Mesenchymal stem cell (in vitro differentiated cells and primary cell): ENCODE data around the gene VWA5B1.

Source experiments
- DNase-seq: peaks from one replicate; pipeline ENCODE4 v3.0.0-alpha.2; 2013
- H2AFZ ChIP-seq: one replicate; pipeline ENCODE4 v1.6.1; 2013; ENCODE audit warnings: low read depth, mild to moderate bottlenecking, control low read depth, inconsistent platforms, low read length, moderate library complexity
- H2AK5ac ChIP-seq: 2 replicates; pipeline ENCODE4 v1.6.1; 2013; ENCODE audit warnings: low read length, moderate library complexity, mild to moderate bottlenecking, inconsistent platforms; ENCODE audit not compliant: severe bottlenecking
- H2BK120ac ChIP-seq: one replicate; pipeline ENCODE4 v1.6.1; 2013; ENCODE audit warnings: low read depth, mild to moderate bottlenecking, inconsistent platforms, low read length, moderate library complexity
- H2BK12ac ChIP-seq, 2 experiments: one replicate each; pipeline ENCODE4 v1.6.1; 2013; ENCODE audit warnings: inconsistent platforms in 2 of 2, low read length in 2 of 2, mild to moderate bottlenecking in 2 of 2, moderate library complexity in 2 of 2, control low read depth in 1 of 2
- H2BK15ac ChIP-seq: one replicate; pipeline ENCODE4 v1.6.1; 2013; ENCODE audit warnings: mild to moderate bottlenecking, low read depth, inconsistent platforms; ENCODE audit not compliant: poor library complexity, severe bottlenecking
- H2BK5ac ChIP-seq: 2 replicates; pipeline ENCODE4 v1.6.1; 2013; ENCODE audit warnings: low read depth, mild to moderate bottlenecking, low read length, control low read depth, inconsistent platforms; ENCODE audit not compliant: poor library complexity, severe bottlenecking
- H3K14ac ChIP-seq, 2 experiments: one replicate each; pipeline ENCODE4 v1.6.1; 2013; ENCODE audit warnings: inconsistent platforms in 2 of 2, low read length in 2 of 2, control low read depth in 1 of 2, mild to moderate bottlenecking in 1 of 2, moderate library complexity in 1 of 2
- H3K18ac ChIP-seq, 2 experiments: one replicate each; pipeline ENCODE4 v1.6.1; 2013; ENCODE audit warnings: inconsistent platforms in 2 of 2, low read length in 2 of 2, control low read depth in 1 of 2, low read depth in 1 of 2, mild to moderate bottlenecking in 1 of 2
- H3K23ac ChIP-seq, 2 experiments: one replicate each; pipeline ENCODE4 v1.6.1; 2013; ENCODE audit warnings: inconsistent platforms in 2 of 2, low read length in 2 of 2, mild to moderate bottlenecking in 2 of 2, moderate library complexity in 2 of 2, control low read depth in 1 of 2
- H3K27ac ChIP-seq: 2 replicates; pipeline ENCODE4 v1.5.1; 2013; ENCODE audit warnings: mild to moderate bottlenecking, moderate library complexity, low read length, control low read depth, inconsistent platforms; ENCODE audit not compliant: poor library complexity, severe bottlenecking
- H3K27me3 ChIP-seq, 2 experiments: 2 replicates each; pipeline versions ENCODE4 v1.6.1 to v1.7.0; 2013; ENCODE audit warnings: low read length in 2 of 2, mild to moderate bottlenecking in 2 of 2, moderate library complexity in 2 of 2, control low read depth in 1 of 2, inconsistent platforms in 1 of 2; ENCODE audit not compliant: control insufficient read depth in 1 of 2, insufficient read depth in 1 of 2
- H3K36me3 ChIP-seq, 2 experiments: 2 replicates each; pipeline versions ENCODE4 v1.6.1 to v1.7.0; 2013; ENCODE audit warnings: low read length in 2 of 2, control low read depth in 1 of 2, inconsistent platforms in 1 of 2, low read depth in 1 of 2, mild to moderate bottlenecking in 1 of 2; ENCODE audit not compliant: insufficient read depth in 2 of 2, control insufficient read depth in 1 of 2
- H3K4ac ChIP-seq, 2 experiments: one replicate each; pipeline ENCODE4 v1.6.1; 2013; ENCODE audit warnings: inconsistent platforms in 2 of 2, low read length in 2 of 2, mild to moderate bottlenecking in 2 of 2, moderate library complexity in 2 of 2, control low read depth in 1 of 2, low read depth in 1 of 2
- H3K4me1 ChIP-seq: 2 replicates; pipeline ENCODE4 v1.6.1; 2013; ENCODE audit warnings: low read depth, low read length, control low read depth; ENCODE audit not compliant: control insufficient read depth, insufficient read depth
- H3K4me2 ChIP-seq: 2 replicates; pipeline ENCODE4 v1.6.1; 2013; ENCODE audit warnings: low read length, mild to moderate bottlenecking, inconsistent platforms; ENCODE audit not compliant: poor library complexity, severe bottlenecking
- H3K4me3 ChIP-seq, 2 experiments: 2 replicates each; pipeline versions ENCODE4 v1.5.1 to v1.7.0; 2013; ENCODE audit warnings: low read length in 2 of 2, mild to moderate bottlenecking in 2 of 2, control low read depth in 1 of 2, low read depth in 1 of 2; ENCODE audit not compliant: insufficient read depth in 1 of 2
- H3K79me1 ChIP-seq: replicated peaks from 2 replicates; pipeline ENCODE4 v1.6.1; 2013; ENCODE audit warnings: mild to moderate bottlenecking, control low read depth, low read length, inconsistent platforms; ENCODE audit not compliant: poor library complexity, severe bottlenecking
- H3K9ac ChIP-seq: 2 replicates; pipeline ENCODE4 v1.7.0; 2013; ENCODE audit warnings: mild to moderate bottlenecking, low read length, moderate library complexity
- H3K9me3 ChIP-seq: 2 replicates; pipeline ENCODE4 v1.7.0; 2013; ENCODE audit warnings: mild to moderate bottlenecking, low read length; ENCODE audit not compliant: control insufficient read depth
- H4K8ac ChIP-seq: one replicate; pipeline ENCODE4 v1.6.1; 2013; ENCODE audit warnings: inconsistent platforms, mild to moderate bottlenecking, low read length, moderate library complexity
- H4K91ac ChIP-seq: one replicate; pipeline ENCODE4 v1.6.1; 2013; ENCODE audit warnings: mild to moderate bottlenecking, low read length, inconsistent platforms
- WGBS: methylation state at CpG from one replicate; pipeline ENCODE4 v1.1.7; 2013; ENCODE audit warnings: mixed read lengths; 5-methylcytosine and 5-hydroxymethylcytosine counted together

The VWA5B1 gene

DNA sequence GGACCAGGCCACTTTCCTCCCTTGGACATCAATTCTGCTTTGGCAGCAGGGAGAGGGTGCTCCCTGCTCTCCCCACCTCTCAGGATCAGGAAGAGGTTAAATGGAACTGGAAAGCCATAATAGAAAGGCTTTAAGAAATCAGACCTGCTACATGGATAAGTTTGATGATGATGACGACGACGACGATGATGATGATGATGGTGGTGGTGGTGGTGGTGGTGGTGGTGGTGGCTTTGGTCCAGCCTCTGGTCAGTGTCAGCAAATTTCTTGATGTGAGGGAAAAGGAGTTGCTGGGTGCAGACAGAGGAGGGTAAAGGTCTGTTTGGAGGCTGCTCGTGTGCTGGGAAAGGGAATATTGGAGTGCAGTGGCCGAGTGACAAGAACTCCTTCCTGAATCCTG, 36.8 kb downstream of the VWA5B1 start:
- Histone ChIP-seq H4K8ac (no peak overlapping the region), H3K36me3 (no peaks in the 10 kb centered on the region), H3K9me3 (no peaks in the 10 kb centered on the region), H3K4me1 (no peaks in the 10 kb centered on the region), H2BK12ac (no peak overlapping the region), H3K27ac (no peak overlapping the region), H3K4me3 (no peak overlapping the region), H3K4me2 (no peak overlapping the region), H2BK5ac (no peak overlapping the region), H3K4ac (no peak overlapping the region), H3K79me1 (no peaks in the 10 kb centered on the region), H2BK120ac (no peak overlapping the region), H3K9ac (no peak overlapping the region), H2AK5ac (no peak overlapping the region), H3K27me3 (peaks cover 44 to 69% of the 10 kb centered on the region in 2 experiments), H2AFZ (no peak overlapping the region), H3K18ac (no peak overlapping the region), H3K23ac (no peak overlapping the region), H4K91ac (no peak overlapping the region), H2BK15ac (no peak overlapping the region), H3K14ac (no peak overlapping the region)
- 86% methylated on average over 4 of the region's 6 CpGs for WGBS
- no peak for DNase-seq

DNA sequence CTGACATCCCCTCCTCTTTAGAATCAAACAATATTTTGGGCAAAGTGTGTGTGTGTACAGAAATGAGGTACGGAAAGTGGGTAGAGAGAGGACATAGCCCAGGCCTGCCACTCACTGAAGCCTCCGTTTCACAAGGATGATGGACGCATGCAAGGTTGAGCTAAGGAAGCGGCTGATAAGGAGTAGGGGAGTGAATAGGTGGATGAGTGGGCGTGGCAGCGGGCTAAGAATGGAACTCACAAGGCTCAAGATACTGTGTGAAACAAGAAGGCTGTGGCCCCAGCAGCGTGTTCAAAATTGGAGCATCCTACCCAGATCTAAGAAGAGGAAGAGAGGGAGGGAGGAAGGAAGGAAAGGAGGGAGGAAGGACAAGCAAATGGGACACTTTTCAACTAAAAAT, 37.5 kb downstream of the VWA5B1 start:
- no peak overlapping the region for H2BK5ac ChIP-seq

DNA sequence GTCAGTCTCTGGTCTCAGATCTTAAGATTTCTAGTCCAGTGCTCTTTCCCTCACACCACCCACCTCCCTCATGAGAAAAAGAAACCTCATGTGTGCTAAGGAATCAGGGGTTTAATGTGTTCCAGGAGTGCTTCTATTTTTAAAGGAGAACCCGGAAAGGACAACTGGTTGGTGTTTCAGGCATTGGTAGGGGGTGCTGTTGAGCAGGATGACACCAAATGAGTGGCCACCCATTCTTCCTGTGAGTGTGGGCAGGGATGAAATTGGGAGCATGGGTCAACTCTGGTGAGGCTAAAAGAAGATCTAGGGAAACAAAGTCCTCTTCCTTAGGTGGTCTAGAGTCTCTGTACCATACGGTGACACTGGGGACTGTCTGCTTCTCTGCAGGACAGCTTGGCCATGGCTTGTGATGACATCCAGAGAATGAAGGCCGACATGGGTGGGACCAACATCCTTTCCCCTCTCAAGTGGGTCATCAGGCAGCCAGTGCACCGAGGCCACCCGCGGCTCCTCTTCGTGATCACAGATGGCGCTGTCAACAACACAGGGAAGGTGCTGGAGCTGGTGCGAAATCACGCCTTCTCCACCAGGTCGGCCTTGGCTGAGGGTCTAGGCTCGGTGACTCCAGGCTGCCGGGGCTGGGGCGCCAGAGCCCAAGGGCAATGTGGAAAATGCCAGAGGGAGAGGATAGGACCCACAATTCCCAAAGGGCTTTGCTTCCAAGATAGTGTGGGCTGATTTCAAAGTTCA, 39.3 kb downstream of the VWA5B1 start:
- Histone ChIP-seq H3K23ac (no peak overlapping the region), H4K8ac (no peak overlapping the region), H4K91ac (no peak overlapping the region), H2AFZ (no peak overlapping the region), H3K18ac (no peak overlapping the region), H3K4ac (no peak overlapping the region), H3K36me3 (no peaks in the 10 kb centered on the region), H3K4me3 (peak overlapping the region in 1 of 2 experiments; percentile 8), H2BK12ac (no peak overlapping the region), H2BK120ac (no peak overlapping the region), H3K27me3 (peaks cover 30 to 63% of the 10 kb centered on the region in 2 experiments), H3K4me2 (no peak overlapping the region), H2BK15ac (no peak overlapping the region), H3K9me3 (no peaks in the 10 kb centered on the region), H2AK5ac (no peak overlapping the region), H3K14ac (no peak overlapping the region), H3K4me1 (no peaks in the 10 kb centered on the region), H3K27ac (no peak overlapping the region), H2BK5ac (no peak overlapping the region), H3K9ac (no peak overlapping the region), H3K79me1 (no peaks in the 10 kb centered on the region)
- WGBS: 87% methylated on average over 14 of the region's 14 CpGs
- DNase-seq: no peak

More for the DNA sequence above, 37.5 kb downstream of the VWA5B1 start:
- Histone ChIP-seq H3K36me3 (no peaks in the 10 kb centered on the region), H2AK5ac (no peak overlapping the region), H2BK15ac (no peak overlapping the region), H2BK12ac (no peak overlapping the region), H3K9me3 (no peaks in the 10 kb centered on the region), H3K4ac (no peak overlapping the region), H2AFZ (no peak overlapping the region), H3K14ac (no peak overlapping the region), H3K18ac (no peak overlapping the region), H3K27ac (no peak overlapping the region), H2BK120ac (no peak overlapping the region), H3K27me3 (peaks cover 37 to 73% of the 10 kb centered on the region in 2 experiments), H3K4me2 (no peak overlapping the region), H3K79me1 (no peaks in the 10 kb centered on the region), H3K23ac (no peak overlapping the region), H3K4me1 (no peaks in the 10 kb centered on the region), H3K4me3 (no peak overlapping the region), H4K8ac (no peak overlapping the region), H4K91ac (no peak overlapping the region), H3K9ac (no peak overlapping the region)
- DNase-seq: no peak
- 84% methylated on average over 7 of the region's 7 CpGs for WGBS

DNA sequence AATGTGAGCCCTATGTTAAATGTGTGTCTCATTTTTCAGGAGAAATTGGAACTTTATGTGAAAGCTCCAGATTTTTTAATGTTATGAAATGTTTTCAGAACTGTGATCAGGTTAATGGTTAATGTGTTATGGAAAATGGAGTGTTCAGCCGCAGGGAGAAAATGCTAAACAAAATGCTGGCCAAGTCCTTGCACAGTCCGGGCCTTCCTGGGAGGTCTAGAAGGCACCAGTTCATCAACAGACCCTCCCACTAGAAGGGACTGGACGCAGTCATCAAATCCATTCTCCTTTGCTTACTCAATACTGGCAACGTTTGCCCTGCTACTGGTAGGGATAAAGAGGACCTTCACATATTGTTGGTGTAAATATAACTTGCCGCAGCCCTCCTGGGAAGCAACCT, 43.4 kb downstream of the VWA5B1 start:
- WGBS: 84% methylated on average over 4 of the region's 5 CpGs

More for the DNA sequence above, 43.4 kb downstream of the VWA5B1 start:
- Histone ChIP-seq H3K27me3 (peaks cover 25 to 72% of the 10 kb centered on the region in 2 experiments), H3K27ac (no peak overlapping the region), H2BK15ac (no peak overlapping the region), H3K79me1 (no peaks in the 10 kb centered on the region), H2AFZ (no peak overlapping the region), H3K36me3 (no peaks in the 10 kb centered on the region), H3K4ac (no peak overlapping the region), H2AK5ac (no peak overlapping the region), H2BK5ac (no peak overlapping the region), H3K9ac (no peak overlapping the region), H2BK12ac (no peak overlapping the region), H3K18ac (no peak overlapping the region), H4K8ac (no peak overlapping the region), H3K4me3 (no peak overlapping the region), H3K23ac (no peak overlapping the region), H3K9me3 (no peaks in the 10 kb centered on the region), H2BK120ac (no peak overlapping the region), H4K91ac (no peak overlapping the region), H3K14ac (no peak overlapping the region), H3K4me1 (no peaks in the 10 kb centered on the region), H3K4me2 (no peak overlapping the region)
- DNase-seq: no peak
